GM03348 (cell line): Measurements from ENCODE around the gene SH2D2A.

Experiments
- DNase-seq: peaks from one replicate; pipeline ENCODE4 v3.0.0; 2012; ENCODE audit warnings: low spot score

The SH2D2A gene

DNA sequence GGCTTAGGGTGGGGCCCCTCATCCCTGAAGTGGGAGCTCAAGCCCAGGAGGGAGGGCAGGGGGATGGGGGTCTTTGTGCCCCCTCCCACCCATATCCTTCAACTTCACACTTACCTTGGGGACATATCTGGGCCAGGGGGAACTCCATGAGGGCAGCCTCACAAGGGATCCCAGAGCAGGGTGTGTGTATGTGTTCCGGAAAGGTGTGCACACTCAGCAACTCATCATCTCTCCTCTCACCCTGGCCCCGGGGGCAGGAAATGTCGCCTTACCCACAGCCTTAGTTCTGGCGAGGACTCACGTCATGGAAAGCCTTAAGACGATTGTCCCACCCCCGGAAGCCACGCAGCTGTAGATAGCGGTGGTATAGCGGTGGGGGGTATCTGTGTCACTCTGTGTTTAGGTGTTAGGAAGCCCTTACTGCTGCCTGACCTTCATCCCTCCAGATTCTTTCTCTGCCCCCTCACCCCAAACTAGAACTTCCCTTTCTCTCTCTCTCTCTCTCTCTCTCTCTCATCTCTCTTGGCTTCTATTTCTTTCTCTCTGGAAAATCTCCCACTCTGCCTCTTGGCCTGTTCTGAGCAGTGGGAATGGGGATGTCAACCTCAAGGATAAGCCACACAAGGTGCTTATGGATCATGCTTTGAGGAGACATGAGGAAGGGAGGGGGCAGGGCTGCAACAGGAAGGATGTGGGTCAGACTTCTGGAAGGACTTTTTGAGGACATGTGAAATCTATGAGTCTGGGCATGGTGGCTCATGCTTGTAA lies at the start of gene SH2D2A:
SH2D2A (minus strand) TSS at position 288 of the 768 bp plus-strand sequence; CDS start at position 148, 140 bp downstream.
- no peak for DNase-seq

GRCh38 chr1:156865865-156866248 lies 49.2 kb upstream of the SH2D2A start:
- no peak for DNase-seq

DNA sequence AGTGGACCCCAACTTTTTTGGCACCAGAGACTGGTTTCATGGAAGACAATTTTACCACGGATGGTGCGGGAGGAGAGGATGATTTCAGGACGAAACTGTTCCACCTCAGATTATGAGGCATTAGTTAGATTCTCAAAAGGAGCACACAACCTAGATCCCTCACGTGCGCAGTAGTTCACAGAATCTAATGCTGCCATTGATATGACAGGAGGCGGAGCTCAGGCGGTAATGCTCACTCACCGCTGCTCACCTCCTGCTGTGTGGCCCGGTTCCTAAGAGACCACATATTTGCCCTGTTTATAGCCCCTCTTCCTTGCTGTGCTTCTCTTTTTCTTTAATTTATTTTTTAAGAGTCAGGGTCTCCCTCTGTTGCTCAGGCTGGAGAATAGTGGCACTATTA lies 48.6 kb upstream of the SH2D2A start:
- DNase-seq: no peak

DNA sequence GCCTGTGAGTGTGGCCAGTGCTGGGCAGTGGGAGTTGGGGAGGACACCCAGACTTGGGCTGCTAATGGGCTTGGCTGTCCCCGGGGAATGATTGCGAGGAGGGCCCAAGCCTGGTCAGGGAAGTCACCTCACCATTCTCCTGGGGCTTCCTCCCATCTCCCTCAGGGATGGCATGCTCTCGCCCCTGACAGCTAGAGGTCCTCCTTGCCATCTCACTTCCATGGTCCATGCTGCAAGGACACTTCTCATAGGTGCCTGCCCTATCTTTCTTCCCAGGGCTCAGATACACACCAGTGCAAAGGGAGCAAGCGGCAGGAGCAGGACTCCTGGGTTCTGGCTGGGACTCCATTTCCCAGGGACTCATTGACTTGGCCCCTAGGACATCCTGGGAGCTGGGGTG lies 48.1 kb upstream of the SH2D2A start:
- DNase-seq: no peak

- no peak for DNase-seq
Observed at GRCh38 chr1:156863631-156864030, 47.0 kb upstream of the SH2D2A start.

DNA sequence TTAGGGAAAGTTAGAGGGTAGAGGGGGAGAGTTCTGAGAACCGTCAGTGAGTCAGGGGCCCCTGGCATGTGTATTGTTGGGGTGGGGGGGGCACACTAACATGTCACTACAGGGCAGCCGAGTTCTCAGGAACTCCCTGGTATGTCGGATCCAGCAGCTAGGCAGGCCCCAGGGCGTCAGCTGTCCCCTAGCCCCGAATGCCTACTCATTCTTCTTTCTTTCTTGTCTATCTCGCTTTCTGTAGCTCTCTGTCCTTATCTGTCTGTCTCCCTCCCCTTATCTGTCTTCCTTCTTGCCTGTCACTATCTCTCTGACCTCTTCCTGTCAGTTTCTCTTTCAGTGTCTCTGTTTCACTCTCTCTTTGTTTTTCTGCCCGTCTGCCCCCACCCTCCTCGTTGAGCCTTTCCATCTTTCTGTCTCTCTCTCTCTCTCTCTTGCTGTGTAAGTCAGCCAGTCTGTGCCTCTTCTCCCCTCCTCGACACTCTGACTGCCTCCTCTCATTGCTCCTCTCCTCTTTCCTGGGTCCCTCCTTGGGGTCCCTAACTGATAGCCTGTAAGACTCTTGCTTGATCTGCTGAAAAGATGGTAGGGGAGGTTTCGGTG lies 46.5 kb upstream of the SH2D2A start:
- DNase-seq: no peak

DNA sequence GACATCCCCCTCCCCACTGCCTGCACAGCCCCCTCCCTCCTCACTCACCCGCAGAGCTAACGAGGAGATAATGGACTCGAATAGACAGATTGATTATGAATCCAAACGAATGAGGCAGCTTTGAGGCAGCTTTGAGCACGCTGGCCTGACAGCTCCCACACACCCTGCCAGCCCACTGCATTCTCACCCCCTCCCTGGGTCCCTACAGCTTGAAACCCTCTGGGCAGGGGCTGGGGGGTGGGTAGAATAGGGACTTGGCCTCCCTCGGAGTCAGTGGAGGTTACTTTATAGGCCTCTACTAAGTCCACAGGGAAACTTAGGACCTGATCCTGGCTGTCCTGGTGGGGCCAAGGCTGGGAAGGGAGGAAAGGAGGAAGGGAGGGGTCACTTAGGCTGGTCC lies 45.9 kb upstream of the SH2D2A start:
- DNase-seq: no peak

GRCh38 chr1:156860628-156861423 lies 44.2 kb upstream of the SH2D2A start, which contains the start of gene NTRK1:
Gene NTRK1, plus strand, starts transcription at chr1:156860865. Its CDS starts 70 bp downstream, at chr1:156860935.
- peak; percentile 72 for DNase-seq

DNA sequence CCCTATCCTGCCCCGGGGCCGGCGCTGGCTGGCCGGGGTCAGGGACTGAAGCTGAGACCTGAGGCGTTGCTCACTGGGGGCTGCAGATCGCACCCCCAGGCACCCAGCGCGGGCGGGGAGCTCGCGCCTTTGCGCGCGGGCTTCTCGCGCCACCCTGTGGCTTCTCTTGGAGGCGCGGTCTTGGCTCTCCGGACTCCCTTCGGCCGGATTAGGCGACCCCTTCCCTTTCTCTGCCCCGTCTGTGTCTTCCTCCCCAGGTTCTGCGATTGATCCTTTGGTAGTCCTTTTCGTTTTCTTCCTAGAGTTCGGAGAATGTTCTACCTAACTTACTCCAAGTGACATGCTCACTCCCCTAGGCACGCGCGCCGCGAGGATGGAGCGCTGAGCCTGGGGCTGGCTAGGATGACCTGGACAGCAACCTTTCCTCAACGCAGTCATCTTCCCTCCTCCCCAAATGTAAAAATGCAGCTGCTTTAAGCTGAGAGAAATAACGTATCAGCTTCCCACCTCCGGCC lies 43.5 kb upstream of the SH2D2A start:
- DNase-seq: peak; percentile 87

DNA sequence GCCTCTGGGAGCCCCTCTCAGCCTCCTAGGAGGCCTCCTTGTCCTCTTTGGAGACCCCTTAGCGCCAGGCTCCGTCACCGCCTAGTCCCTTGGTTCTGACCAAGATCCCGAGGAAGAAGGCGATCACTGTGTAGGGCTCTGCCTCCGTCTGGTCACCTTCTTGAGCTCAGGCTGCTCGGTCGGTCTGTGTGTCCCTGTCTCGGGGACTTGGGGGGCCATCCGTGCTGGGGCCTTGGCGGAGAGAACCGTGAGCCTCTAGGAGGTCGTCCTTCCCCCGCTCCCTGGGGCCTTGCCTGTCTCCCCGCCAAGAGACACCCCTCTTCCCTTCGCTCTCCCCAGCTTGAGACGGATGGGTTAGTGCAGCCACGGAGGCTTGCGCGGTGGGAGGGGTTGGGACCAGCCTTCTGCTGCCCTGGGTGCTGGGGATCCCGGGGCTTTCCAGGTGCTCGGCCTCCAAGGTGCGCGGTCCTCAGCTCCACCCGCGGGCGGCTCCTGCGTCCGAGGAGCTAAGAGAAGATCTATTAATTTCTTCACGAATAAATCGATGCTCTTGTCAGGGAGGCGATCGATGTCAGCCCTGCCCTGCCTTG lies 43.0 kb upstream of the SH2D2A start:
- DNase-seq: peak; percentile 48

- DNase-seq: peak; percentile 64
Observed at GRCh38 chr1:156858959-156859522, 42.4 kb upstream of the SH2D2A start, which contains the start of gene INSRR. Gene INSRR, minus strand, starts transcription at chr1:156859117. Its CDS starts 496 bp downstream, at chr1:156858621.

DNA sequence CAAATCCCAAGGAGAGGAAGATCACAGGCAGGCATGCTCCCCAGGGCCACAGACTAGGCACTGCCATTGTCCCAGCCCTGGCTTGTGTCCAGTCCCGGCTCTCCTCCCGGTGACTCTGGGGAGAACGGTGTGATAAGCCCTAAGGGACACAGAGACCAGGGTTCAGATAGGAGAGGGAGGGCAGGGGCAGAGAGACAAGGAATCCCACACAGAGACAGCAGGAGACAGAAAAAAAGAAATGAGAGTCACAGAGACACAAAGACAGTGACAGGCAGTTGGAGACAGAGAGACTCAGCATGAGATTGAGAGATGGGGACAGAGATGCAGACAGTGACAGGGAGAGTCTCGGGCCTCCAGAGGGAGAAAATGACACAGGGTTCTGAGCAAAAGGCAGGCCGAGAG lies 41.9 kb upstream of the SH2D2A start:
- no peak for DNase-seq

- DNase-seq: no peak
Observed at GRCh38 chr1:156857532-156857931, 40.9 kb upstream of the SH2D2A start.

- no peak for DNase-seq
Observed at GRCh38 chr1:156856282-156856785, 39.7 kb upstream of the SH2D2A start.

- no peak for DNase-seq
Observed at GRCh38 chr1:156854634-156855033, 38.0 kb upstream of the SH2D2A start.

DNA sequence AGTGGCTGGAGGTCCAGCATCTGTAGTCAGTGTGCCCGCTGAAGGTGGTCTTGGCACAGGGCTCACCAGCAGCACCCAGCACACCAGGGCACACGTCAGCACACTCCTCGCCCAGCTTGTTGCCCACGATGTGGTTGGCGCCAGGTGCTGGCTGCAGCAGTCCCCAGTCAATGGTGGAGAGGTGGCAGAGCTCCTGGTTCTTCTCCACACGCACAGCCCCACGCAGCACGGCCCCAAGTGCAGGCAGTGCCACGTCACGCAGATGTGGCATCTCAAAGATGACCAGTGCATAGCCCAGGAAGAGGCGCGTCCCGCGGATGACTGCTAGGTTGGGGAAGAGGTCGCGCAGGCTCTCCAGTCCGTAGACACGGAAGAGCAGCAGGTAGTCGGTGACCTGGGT lies 37.1 kb upstream of the SH2D2A start:
- no peak for DNase-seq

- DNase-seq: peak; percentile 45
Observed at GRCh38 chr1:156852418-156852874, 35.8 kb upstream of the SH2D2A start.

DNA sequence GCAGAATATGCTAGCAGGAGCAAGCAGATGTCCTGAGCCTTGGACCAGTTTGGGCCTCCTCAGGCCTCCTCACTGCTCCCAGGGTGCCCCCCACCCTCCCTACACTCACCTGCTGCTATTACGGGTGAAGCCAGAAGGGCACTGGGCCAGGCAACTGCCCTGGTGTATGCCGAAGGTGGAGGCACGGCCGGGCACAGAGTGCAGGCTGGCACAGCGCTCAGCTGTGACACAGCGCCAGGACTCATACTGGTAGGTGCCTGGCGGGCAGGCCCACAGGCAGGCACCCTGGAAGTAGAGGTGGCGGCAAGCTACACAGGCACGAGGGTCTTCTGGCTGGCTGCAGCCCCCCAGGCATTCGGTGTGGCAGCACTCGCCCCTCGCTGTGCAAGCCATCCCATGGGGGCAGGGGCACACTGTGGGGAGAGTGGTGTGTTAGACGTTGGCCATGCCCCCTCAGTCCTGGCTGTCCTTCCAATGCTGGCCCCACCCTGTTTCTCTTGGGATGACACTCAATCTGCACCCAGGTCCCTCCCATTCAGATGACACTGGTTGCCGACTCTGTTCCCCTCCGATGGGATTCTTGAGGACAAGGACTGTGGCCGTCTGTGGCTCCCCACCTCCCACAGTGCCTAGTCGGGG lies 35.2 kb upstream of the SH2D2A start:
- no peak for DNase-seq

GRCh38 chr1:156849151-156849496 lies 32.5 kb upstream of the SH2D2A start:
- no peak for DNase-seq

DNA sequence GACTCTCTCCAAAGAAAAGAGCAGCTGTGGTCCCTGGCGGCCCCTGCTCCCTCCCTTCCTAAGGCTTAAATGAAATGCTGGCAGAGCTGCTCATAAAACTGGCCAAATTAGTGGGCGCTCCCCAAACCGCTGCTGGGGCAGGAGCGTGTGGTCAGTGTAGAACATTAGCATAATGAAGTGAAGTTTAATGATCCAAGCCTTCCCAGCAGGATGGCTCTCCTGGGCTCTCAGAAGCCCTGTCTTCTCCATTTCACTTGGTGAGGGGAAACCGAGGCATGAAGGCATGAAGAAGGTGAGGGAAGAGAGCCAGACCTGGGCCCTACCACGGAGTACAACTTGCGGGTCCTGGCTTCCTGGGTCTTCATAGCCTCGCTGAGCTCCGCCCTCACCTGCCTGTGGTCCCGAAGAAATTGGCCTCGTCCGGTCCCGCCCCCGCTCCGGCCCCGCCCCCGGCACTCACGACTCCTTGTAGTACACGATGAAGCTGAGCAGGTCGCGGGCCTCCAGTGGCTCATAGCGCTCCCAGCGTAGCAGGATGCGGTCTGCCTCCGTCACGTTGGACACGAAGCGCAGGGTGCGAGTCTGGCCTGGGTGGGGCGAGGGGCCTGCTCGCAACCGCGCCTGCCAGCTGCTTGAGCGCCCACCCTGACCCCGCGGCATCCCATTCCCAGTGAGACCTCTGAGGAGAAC lies 32.0 kb upstream of the SH2D2A start:
- peak; percentile 35 for DNase-seq
